ENCODE data around the gene CADM1.
A peak's percentile ranks its signal among the peaks of the same experiment; 100 is the strongest.

The CADM1 gene

GRCh38 chr11:115521825-115522224, 17.6 kb upstream of the CADM1 start:
- POLR2A ChIA-PET (ENCODE audit: low non-redundant PET) = no interaction called here
- no peak overlapping the region for H3K27ac ChIP-seq
- DNase-seq (ENCODE audit: low spot score) = no peak
- CTCF ChIA-PET = interaction anchor here (0.6 kb wide), 1 partner anchor 864 kb away, joined by 3 read pairs; no protein-coding TSS in a partner anchor
- no peak for TF ChIP-seq CTCF (conservative IDR thresholded peaks at IDR 0.05; ENCODE audit: low read depth)

DNA sequence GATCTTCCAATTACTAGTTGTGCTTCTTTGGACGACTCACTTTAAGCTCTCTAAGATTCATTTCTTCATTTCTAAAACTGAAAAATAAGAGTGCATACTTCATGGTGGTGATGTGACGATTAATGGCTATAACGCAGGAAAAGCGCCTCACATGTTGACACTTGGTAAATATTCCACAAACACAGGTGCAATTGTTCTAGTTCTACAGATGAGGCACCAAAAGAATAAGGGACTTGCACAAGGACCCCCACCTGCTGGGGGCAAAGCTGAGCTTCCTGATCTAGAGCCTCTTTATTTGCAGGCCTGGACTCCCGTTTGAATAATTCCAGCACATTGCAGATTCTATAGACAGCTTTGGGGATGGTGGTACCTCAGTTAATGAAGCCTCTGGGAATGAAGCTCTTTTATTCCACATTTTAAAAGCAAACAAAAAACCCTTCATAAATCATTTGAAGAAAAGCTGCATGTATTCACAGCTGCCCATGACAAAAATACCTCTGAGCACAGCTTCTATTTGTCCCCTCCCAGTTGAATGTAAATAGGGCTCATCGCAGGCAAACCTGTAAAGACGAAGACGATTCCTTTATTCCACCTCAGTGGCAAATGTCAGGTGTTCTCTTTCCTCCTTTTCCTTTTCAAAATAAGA, 14.9 kb upstream of the CADM1 start:
- CTCF ChIA-PET = interaction anchor here (0.6 kb wide), 1 partner anchor 89 kb away, joined by 5 read pairs; no protein-coding TSS in a partner anchor
- no peak for DNase-seq (ENCODE audit: low spot score)

GRCh38 chr11:115515647-115516395, 11.6 kb upstream of the CADM1 start:
- H3K27ac ChIP-seq = no peak overlapping the region
- CTCF ChIA-PET = interaction anchor here (0.7 kb wide), 1 partner anchor 240 kb away, joined by 3 read pairs; no protein-coding TSS in a partner anchor
- no peak for TF ChIP-seq CTCF (conservative IDR thresholded peaks at IDR 0.05; ENCODE audit: low read depth)
- no peak for DNase-seq (ENCODE audit: low spot score)
- POLR2A ChIA-PET (ENCODE audit: low non-redundant PET) = no interaction called here

More for the DNA sequence above, 14.9 kb upstream of the CADM1 start:
- no peak for TF ChIP-seq CTCF (conservative IDR thresholded peaks at IDR 0.05; ENCODE audit: low read depth)
- no peak overlapping the region for H3K27ac ChIP-seq
- POLR2A ChIA-PET (ENCODE audit: low non-redundant PET) = no interaction called here

DNA sequence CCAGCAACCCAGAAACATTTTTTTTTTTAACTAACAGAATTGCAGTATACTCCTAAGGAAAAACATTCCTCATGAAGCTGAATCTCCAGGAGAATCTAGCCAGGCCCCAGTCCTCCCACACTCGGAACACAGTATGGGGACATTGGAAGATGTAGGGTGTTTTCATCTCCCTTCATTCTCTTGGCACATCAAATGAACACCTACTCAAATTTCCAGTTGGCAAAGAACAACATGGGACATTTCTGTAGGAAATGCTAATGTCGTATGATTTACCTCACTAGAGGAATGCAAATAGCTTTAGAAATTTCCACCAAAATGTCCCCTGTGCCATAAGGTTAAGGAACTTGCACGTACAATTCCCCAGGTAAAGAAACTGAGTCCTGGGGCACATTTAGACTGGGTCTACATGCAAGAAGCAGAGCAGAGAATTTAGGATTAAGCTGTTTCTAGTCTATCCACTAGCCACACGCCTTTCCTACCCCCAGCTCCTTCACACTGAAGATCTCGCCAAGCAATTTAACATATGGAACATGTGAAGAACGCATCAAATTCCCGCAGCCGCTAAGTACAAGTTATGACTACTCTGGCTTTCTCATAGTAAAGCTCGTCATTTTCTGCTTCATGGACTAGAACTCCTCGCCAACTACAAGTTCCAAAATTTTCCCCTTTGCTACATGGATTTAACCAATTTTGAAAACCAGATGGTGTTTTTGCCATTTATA, 2.9 kb upstream of the CADM1 start:
- ChIA-PET POLR2A (ENCODE audit: low non-redundant PET) (no interaction called here), CTCF (no interaction called here)
- H3K27ac ChIP-seq = no peak overlapping the region
- TF ChIP-seq CTCF (conservative IDR thresholded peaks at IDR 0.05; ENCODE audit: low read depth) = no peak
- DNase-seq (ENCODE audit: low spot score) = no peak

DNA sequence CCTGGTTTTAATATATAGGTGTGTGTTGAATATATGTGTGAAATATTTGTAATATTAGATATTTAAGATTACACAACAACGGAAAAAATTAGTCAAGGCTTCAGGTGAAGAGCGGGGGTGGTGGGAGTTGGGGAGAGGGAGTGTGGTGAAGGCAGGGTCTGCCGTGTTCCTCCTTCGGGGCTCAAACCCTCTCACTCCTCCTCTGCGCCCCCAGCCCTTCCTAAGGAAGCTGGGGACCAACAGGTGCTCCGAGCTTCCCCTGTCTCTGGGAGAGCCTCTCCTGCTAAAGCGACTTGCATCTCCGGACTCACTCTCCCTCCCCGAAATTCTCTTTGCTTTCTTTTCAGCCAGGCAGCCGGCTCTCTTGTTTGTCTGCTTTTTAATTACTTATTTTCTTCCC, 960 bp upstream of the CADM1 start:
- ChIA-PET POLR2A (ENCODE audit: low non-redundant PET) (no interaction called here), CTCF (interaction anchor here (0.7 kb wide), 1 partner anchor 1820 kb away, joined by 3 read pairs; no protein-coding TSS in a partner anchor)
- H3K27ac ChIP-seq = peak overlapping the region; percentile 68
- no peak for TF ChIP-seq CTCF (conservative IDR thresholded peaks at IDR 0.05; ENCODE audit: low read depth)
- no peak for DNase-seq (ENCODE audit: low spot score)

DNA sequence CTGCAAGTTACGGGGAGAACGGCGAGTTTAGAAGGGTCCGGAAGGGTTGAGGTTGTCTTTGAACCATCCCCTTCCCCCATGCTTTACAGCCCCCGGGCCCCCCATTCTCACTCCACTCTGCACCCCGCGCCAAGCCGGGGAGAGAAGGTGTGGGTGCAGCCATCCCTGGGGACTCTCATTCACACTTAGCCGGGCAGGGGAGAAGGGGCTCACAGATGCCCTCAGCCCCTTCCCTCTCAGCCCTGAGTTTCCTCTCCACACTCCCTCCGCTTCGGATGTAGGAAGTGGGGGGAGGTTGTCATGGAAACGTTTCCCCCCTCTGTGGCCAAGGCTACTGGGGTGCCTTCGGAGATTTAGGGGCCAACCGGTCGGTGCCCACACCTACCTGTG, 334 bp downstream of the CADM1 start:
- DNase-seq (ENCODE audit: low spot score) = peak; percentile 14
- ChIA-PET POLR2A (ENCODE audit: low non-redundant PET) (no interaction called here), CTCF (interaction anchor here (0.9 kb wide), 1 partner anchor 92 kb away, joined by 3 read pairs; no protein-coding TSS in a partner anchor)
- TF ChIP-seq CTCF (conservative IDR thresholded peaks at IDR 0.05; ENCODE audit: low read depth) = no peak
- H3K27ac ChIP-seq = peak overlapping the region; percentile 68; the same call in 1 of the 2 replicates

Measured in RWPE1 (cell line).